Liver (tissue), 9 donors: ENCODE measurements around the gene FSD1. TPM values are rescaled to one million over a fixed set of nuclear protein-coding genes. Genes with fewer than 3 reads are reported as not detected.

Source experiments
- DNase-seq: peaks from one replicate; pipeline ENCODE4 v3.0.0-alpha.2; 2017; ENCODE audit warnings: low spot score
- H3K27ac ChIP-seq, 2 donors: one replicate each; pipeline ENCODE4 v1.7.0; 2013; ENCODE audit warnings: inconsistent platforms in 2 of 2, low read length in 2 of 2, control low read depth in 1 of 2, low read depth in 1 of 2, mild to moderate bottlenecking in 1 of 2
- H3K27me3 ChIP-seq, 4 donors: one replicate each; pipeline versions ENCODE4 v1.6.1 to v1.7.0; 2013; ENCODE audit warnings: low read length in 3 of 4, inconsistent platforms in 1 of 4, mild to moderate bottlenecking in 1 of 4, moderate library complexity in 1 of 4; ENCODE audit not compliant: control insufficient read depth in 4 of 4, insufficient read depth in 4 of 4
- H3K36me3 ChIP-seq, 4 donors: one replicate each; pipeline versions ENCODE4 v1.6.1 to v1.7.0; 2013; ENCODE audit warnings: low read length in 3 of 4, mild to moderate bottlenecking in 3 of 4, low read depth in 1 of 4, moderate library complexity in 1 of 4; ENCODE audit not compliant: control insufficient read depth in 4 of 4, insufficient read depth in 3 of 4
- H3K4me1 ChIP-seq, 4 donors: one replicate each; pipeline versions ENCODE4 v1.6.1 to v1.7.0; 2013; ENCODE audit warnings: low read length in 3 of 4, mild to moderate bottlenecking in 3 of 4, moderate library complexity in 1 of 4; ENCODE audit not compliant: control insufficient read depth in 4 of 4, insufficient read depth in 4 of 4
- H3K4me3 ChIP-seq, 3 donors: one replicate each; pipeline versions ENCODE4 v1.6.1 to v1.7.0; 2013; ENCODE audit warnings: low read length in 3 of 3, control low read depth in 1 of 3, low read depth in 1 of 3, mild to moderate bottlenecking in 1 of 3
- H3K9ac ChIP-seq, 2 donors: one replicate each; pipeline ENCODE4 v1.7.0; 2013; ENCODE audit warnings: low read length in 2 of 2, mild to moderate bottlenecking in 2 of 2, moderate library complexity in 2 of 2, control low read depth in 1 of 2, low read depth in 1 of 2
- H3K9me3 ChIP-seq, 4 donors: one replicate each; pipeline versions ENCODE4 v1.6.1 to v1.7.0; 2013; ENCODE audit warnings: low read length in 3 of 4; ENCODE audit not compliant: control insufficient read depth in 4 of 4
- FOXA1 ChIP-seq: IDR thresholded peaks from 2 replicates; pipeline ENCODE4 v1.6.1; 2016; ENCODE audit warnings: antibody characterized with exemption
- FOXA2 ChIP-seq: IDR thresholded peaks from 2 replicates; pipeline ENCODE4 v1.6.1; 2016; ENCODE audit warnings: antibody characterized with exemption
- HNF4G ChIP-seq: IDR thresholded peaks from 2 replicates; pipeline ENCODE4 v1.6.1; 2016; ENCODE audit warnings: antibody characterized with exemption
- JUND ChIP-seq, 2 donors: IDR thresholded peaks; 2 replicates each; pipeline ENCODE4 v1.6.1; 2016; ENCODE audit warnings: antibody characterized with exemption in 2 of 2
- MAX ChIP-seq: IDR thresholded peaks from 2 replicates; pipeline ENCODE4 v1.6.1; 2016; ENCODE audit warnings: antibody characterized with exemption
- RAD21 ChIP-seq, 2 donors: IDR thresholded peaks; 2 replicates each; pipeline ENCODE4 v1.6.1; 2016; ENCODE audit warnings: antibody characterized with exemption in 2 of 2, mild to moderate bottlenecking in 2 of 2
- RXRA ChIP-seq, 2 donors: IDR thresholded peaks; 2 replicates each; pipeline ENCODE4 v1.6.1; 2017 to 2018; ENCODE audit warnings: antibody characterized with exemption in 2 of 2, mild to moderate bottlenecking in 1 of 2
- SP1 ChIP-seq: IDR thresholded peaks from 2 replicates; pipeline ENCODE4 v1.6.1; 2018; ENCODE audit warnings: antibody characterized with exemption, mild to moderate bottlenecking
- TAF1 ChIP-seq: conservative IDR thresholded peaks from 2 replicates; pipeline ENCODE4 v1.6.1; 2016; ENCODE audit warnings: antibody characterized with exemption, mild to moderate bottlenecking
- ZBTB33 ChIP-seq: IDR thresholded peaks from 2 replicates; pipeline ENCODE4 v1.6.1; 2016; ENCODE audit warnings: antibody characterized with exemption
- WGBS: extraction: QIAGEN DNeasy Blood & Tissue Kit; methylation state at CpG from one replicate; pipeline ENCODE4 v1.1.7; 2013; 5-methylcytosine and 5-hydroxymethylcytosine counted together
- polyA plus RNA-seq, 2 donors: library from polyadenylated mRNA; stranded (reverse) in 1 of 2; unstranded in 1 of 2; fragments of 200-250 nt in 1 of 2; fragments of >200 nt in 1 of 2; fragmentation: Nextera tagmentation in 1 of 2; extraction: Ambion mirVana in 1 of 2; gene quantifications; one replicate each; pipeline versions ENCODE4 v1.2.1 to v1.2.3, GENCODE V29; 2013 to 2015
- total RNA-seq, 2 donors: library from RNA; depleted of rRNA; stranded (reverse); fragments of >200 nt; gene quantifications; one replicate each; pipeline ENCODE4 v1.2.3, GENCODE V29; 2014
- TF ChIP-seq, protein P1 (sequence below): fragments of 150-350 bp; IDR thresholded peaks from 2 replicates; pipeline ENCODE4 v1.5.1; 2017; ENCODE audit warnings: improper control_type of control experiment, low read depth, low read length; ENCODE audit not compliant: missing input control
- TF ChIP-seq, protein P2 (sequence below): IDR thresholded peaks from 2 replicates; pipeline ENCODE4 v1.6.1; 2016; ENCODE audit warnings: antibody characterized with exemption
- TF ChIP-seq, protein P3 (sequence below): IDR thresholded peaks from 2 replicates; pipeline ENCODE4 v1.6.1; 2016; ENCODE audit warnings: antibody characterized with exemption, mild to moderate bottlenecking
- donor health status: healthy.
- donor health status: healthy.
- donor health status: healthy.
- donor health status: healthy.
- donor health status: healthy.

FSD1 gene
- total and polyA plus RNA-seq, 4 donors = 0.05 to 0.92 (median 0.19) TPM; not detected in 1

GRCh38 chr19:4264812-4265211 is 39.6 kb upstream of the FSD1 start:
- no peak overlapping the region for H3K27ac ChIP-seq

DNA sequence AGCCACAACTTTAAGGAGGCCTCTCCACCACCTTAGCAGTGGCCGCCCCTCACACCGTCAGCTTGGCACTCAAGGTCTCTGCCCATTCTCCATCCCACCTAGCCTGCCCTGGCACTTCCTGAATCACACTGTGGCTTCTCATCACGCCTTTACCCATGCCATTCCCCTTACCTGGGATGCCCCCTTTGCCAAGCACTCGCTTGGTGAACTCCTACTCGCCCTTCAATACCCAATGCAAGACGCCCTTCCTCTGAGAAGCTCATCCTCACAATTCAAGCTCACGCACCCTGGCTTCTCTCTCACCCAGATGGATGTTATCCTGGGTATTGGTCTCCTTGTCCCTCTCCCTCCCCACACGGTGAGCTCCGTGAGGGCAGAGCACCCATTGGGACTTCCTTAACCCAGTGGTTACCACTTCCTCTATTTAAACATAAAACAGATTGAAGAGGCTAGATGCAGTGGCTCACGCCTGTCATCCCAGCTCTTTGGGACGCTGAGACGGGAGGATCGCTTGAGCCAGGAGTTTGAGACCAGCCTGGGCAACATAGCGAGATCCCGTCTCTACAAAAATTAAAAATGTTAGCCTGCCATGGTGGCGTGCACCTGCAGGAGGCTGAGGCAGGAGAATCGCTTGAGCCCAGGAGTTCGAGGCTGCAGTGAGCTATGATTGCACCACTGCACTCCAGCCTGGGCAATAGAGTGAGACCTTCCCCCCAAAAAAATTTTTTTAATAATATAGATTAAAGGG is 38.0 kb upstream of the FSD1 start:
- H3K9me3 ChIP-seq = no peaks in the 10 kb centered on the region
- H3K27ac ChIP-seq = no peak overlapping the region
- H3K27me3 ChIP-seq = no peaks in the 10 kb centered on the region
- TF ChIP-seq MAX (no peak), HNF4G (no peak), FOXA2 (no peak)
- TF ChIP-seq, protein P1, sequence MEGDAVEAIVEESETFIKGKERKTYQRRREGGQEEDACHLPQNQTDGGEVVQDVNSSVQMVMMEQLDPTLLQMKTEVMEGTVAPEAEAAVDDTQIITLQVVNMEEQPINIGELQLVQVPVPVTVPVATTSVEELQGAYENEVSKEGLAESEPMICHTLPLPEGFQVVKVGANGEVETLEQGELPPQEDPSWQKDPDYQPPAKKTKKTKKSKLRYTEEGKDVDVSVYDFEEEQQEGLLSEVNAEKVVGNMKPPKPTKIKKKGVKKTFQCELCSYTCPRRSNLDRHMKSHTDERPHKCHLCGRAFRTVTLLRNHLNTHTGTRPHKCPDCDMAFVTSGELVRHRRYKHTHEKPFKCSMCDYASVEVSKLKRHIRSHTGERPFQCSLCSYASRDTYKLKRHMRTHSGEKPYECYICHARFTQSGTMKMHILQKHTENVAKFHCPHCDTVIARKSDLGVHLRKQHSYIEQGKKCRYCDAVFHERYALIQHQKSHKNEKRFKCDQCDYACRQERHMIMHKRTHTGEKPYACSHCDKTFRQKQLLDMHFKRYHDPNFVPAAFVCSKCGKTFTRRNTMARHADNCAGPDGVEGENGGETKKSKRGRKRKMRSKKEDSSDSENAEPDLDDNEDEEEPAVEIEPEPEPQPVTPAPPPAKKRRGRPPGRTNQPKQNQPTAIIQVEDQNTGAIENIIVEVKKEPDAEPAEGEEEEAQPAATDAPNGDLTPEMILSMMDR = no peak
- TF ChIP-seq, protein P2, sequence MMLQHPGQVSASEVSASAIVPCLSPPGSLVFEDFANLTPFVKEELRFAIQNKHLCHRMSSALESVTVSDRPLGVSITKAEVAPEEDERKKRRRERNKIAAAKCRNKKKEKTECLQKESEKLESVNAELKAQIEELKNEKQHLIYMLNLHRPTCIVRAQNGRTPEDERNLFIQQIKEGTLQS = no peak
- no peak overlapping the region for H3K4me3 ChIP-seq
- no peak overlapping the region for H3K9ac ChIP-seq
- DNase-seq = no peak
- peaks cover 4 to 24% (median 15%) of the 10 kb centered on the region in 4 donors for H3K4me1 ChIP-seq
- peaks cover 1 to 14% (median 10%) of the 10 kb centered on the region in 4 donors for H3K36me3 ChIP-seq
- 88% methylated on average over 18 of the region's 18 CpGs for WGBS

More at GRCh38 chr19:4264812-4265211, 39.6 kb upstream of the FSD1 start:
- DNase-seq = no peak
- Histone ChIP-seq H3K36me3 (peaks cover 3 to 24% (median 10%) of the 10 kb centered on the region in 4 donors), H3K9me3 (no peaks in the 10 kb centered on the region), H3K4me3 (no peak overlapping the region), H3K27me3 (no peaks in the 10 kb centered on the region), H3K4me1 (peaks cover 4 to 24% (median 15%) of the 10 kb centered on the region in 4 donors), H3K9ac (no peak overlapping the region)
- no peak for TF ChIP-seq SP1
- TF ChIP-seq, protein P3, sequence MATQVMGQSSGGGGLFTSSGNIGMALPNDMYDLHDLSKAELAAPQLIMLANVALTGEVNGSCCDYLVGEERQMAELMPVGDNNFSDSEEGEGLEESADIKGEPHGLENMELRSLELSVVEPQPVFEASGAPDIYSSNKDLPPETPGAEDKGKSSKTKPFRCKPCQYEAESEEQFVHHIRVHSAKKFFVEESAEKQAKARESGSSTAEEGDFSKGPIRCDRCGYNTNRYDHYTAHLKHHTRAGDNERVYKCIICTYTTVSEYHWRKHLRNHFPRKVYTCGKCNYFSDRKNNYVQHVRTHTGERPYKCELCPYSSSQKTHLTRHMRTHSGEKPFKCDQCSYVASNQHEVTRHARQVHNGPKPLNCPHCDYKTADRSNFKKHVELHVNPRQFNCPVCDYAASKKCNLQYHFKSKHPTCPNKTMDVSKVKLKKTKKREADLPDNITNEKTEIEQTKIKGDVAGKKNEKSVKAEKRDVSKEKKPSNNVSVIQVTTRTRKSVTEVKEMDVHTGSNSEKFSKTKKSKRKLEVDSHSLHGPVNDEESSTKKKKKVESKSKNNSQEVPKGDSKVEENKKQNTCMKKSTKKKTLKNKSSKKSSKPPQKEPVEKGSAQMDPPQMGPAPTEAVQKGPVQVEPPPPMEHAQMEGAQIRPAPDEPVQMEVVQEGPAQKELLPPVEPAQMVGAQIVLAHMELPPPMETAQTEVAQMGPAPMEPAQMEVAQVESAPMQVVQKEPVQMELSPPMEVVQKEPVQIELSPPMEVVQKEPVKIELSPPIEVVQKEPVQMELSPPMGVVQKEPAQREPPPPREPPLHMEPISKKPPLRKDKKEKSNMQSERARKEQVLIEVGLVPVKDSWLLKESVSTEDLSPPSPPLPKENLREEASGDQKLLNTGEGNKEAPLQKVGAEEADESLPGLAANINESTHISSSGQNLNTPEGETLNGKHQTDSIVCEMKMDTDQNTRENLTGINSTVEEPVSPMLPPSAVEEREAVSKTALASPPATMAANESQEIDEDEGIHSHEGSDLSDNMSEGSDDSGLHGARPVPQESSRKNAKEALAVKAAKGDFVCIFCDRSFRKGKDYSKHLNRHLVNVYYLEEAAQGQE = no peak
- TF ChIP-seq FOXA1 = no peak
- TF ChIP-seq RAD21 (IDR thresholded peaks at IDR 0.05) = no peak
- TF ChIP-seq TAF1 = no peak
- TF ChIP-seq RXRA (IDR thresholded peaks at IDR 0.05) = no peak
- TF ChIP-seq FOXA2 = no peak
- no peak for TF ChIP-seq ZBTB33
- no peak for TF ChIP-seq JUND (IDR thresholded peaks at IDR 0.05)
- TF ChIP-seq, protein P2 = no peak
- no peak for TF ChIP-seq HNF4G
- WGBS = 74% methylated on average over 4 of the region's 4 CpGs
